HepG2 (cell line): ENCODE results near the gene ZNF548. TPM values are rescaled to one million over a fixed set of nuclear protein-coding genes. Genes with fewer than 3 reads are reported as not detected.

Experiments
- CBX2 ChIP-seq, 2 experiments: fragments of 200-600 bp in 1 of 2; sonication (generic); formaldehyde crosslinking in 1 of 2; IDR thresholded peaks; 2 replicates each; pipeline versions ENCODE4 v1.7.0 to v1.8.1; 2018 to 2022; ENCODE audit warnings: low read depth in 2 of 2, low read length in 1 of 2, mild to moderate bottlenecking in 1 of 2, missing genetic modification reagents in 1 of 2
- KAT2B ChIP-seq: fragments of 150-350 bp; IDR thresholded peaks from 2 replicates; pipeline ENCODE4 v1.6.1; 2014; ENCODE audit warnings: low read depth, low read length, borderline replicate concordance
- SNAPC2 ChIP-seq: sonication (generic); formaldehyde crosslinking; IDR thresholded peaks from 2 replicates; pipeline ENCODE4 v1.8.1; 2022; ENCODE audit warnings: mild to moderate bottlenecking, missing genetic modification reagents
- TCF7L2 ChIP-seq: IDR thresholded peaks from 2 replicates; pipeline ENCODE4 v1.6.1; 2011; ENCODE audit warnings: mild to moderate bottlenecking, low read depth, low read length, moderate library complexity
- ZFP82 ChIP-seq: sonication (generic); formaldehyde crosslinking; IDR thresholded peaks from 2 replicates; pipeline ENCODE4 v1.5.1; 2020; ENCODE audit warnings: mild to moderate bottlenecking, missing genetic modification reagents, borderline replicate concordance
- ZNF432 ChIP-seq: sonication (generic); formaldehyde crosslinking; IDR thresholded peaks from 2 replicates; pipeline ENCODE4 v1.5.0; 2020; ENCODE audit warnings: missing genetic modification reagents, mild to moderate bottlenecking, borderline replicate concordance
- ZNF674 ChIP-seq: sonication (generic); formaldehyde crosslinking; IDR thresholded peaks from 2 replicates; pipeline ENCODE4 v1.5.0; 2020; ENCODE audit warnings: low read depth, mild to moderate bottlenecking, missing genetic modification reagents
- ZSCAN20 ChIP-seq: sonication (generic); formaldehyde crosslinking; IDR thresholded peaks from 2 replicates; pipeline ENCODE4 v1.4.0; 2020; ENCODE audit warnings: missing genetic modification reagents, mild to moderate bottlenecking, borderline replicate concordance
- polyA plus RNA-seq, 8 experiments: library from polyadenylated mRNA; depleted of rRNA in 3 of 8; stranded (reverse) in 7 of 8; unstranded in 1 of 8; fragments of >200 nt; fragmentation: Illumina TruSeq in 4 of 8; extraction: Trizol in 4 of 8; gene quantifications; 2 replicates each; pipeline versions ENCODE4 v1.2.1 to v1.2.3, GENCODE V29; 2011 to 2016; ENCODE audit warnings: low read depth in 4 of 8, missing spikeins in 1 of 8, mixed read lengths in 1 of 8; ENCODE audit not compliant: insufficient read depth in 1 of 8
- total RNA-seq, 5 experiments: library from RNA; depleted of rRNA; stranded (reverse); fragments of >200 nt; fragmentation: Illumina TruSeq; extraction: Trizol; gene quantifications; 2 replicates each; pipeline ENCODE4 v1.2.3, GENCODE V29; 2016; ENCODE audit warnings: low read depth in 1 of 5
- TF ChIP-seq, protein P1 (sequence below): sonication (generic); formaldehyde crosslinking; IDR thresholded peaks from 2 replicates; pipeline ENCODE4 v1.5.0; 2020; ENCODE audit warnings: mild to moderate bottlenecking, missing genetic modification reagents, borderline replicate concordance
- TF ChIP-seq, protein P2 (sequence below): IDR thresholded peaks from 2 replicates; pipeline ENCODE4 v1.6.1; 2016; ENCODE audit warnings: low read depth, borderline replicate concordance
- TF ChIP-seq, protein P3 (sequence below): sonication (generic); formaldehyde crosslinking; IDR thresholded peaks from 2 replicates; pipeline ENCODE4 v1.5.0; 2020; ENCODE audit warnings: mild to moderate bottlenecking, missing genetic modification reagents
- TF ChIP-seq, protein P4 (sequence below): sonication (generic); formaldehyde crosslinking; IDR thresholded peaks from 2 replicates; pipeline ENCODE4 v1.4.0; 2020; ENCODE audit warnings: missing genetic modification reagents
- TF ChIP-seq, protein P5 (sequence below): sonication (generic); formaldehyde crosslinking; IDR thresholded peaks from 2 replicates; pipeline ENCODE4 v1.4.0; 2020; ENCODE audit warnings: missing genetic modification reagents
- TF ChIP-seq, protein P6 (sequence below): sonication (generic); formaldehyde crosslinking; IDR thresholded peaks from 2 replicates; pipeline ENCODE4 v1.8.1; 2023; ENCODE audit warnings: mild to moderate bottlenecking, inconsistent platforms, moderate library complexity, missing genetic modification reagents, borderline replicate concordance

Gene ZNF548
- total and polyA plus RNA-seq, 2 of the 13 experiments (the other 11 are each of a cell fraction or from before 2014, with no cell fraction given), result 19.6 to 24.9 TPM

DNA sequence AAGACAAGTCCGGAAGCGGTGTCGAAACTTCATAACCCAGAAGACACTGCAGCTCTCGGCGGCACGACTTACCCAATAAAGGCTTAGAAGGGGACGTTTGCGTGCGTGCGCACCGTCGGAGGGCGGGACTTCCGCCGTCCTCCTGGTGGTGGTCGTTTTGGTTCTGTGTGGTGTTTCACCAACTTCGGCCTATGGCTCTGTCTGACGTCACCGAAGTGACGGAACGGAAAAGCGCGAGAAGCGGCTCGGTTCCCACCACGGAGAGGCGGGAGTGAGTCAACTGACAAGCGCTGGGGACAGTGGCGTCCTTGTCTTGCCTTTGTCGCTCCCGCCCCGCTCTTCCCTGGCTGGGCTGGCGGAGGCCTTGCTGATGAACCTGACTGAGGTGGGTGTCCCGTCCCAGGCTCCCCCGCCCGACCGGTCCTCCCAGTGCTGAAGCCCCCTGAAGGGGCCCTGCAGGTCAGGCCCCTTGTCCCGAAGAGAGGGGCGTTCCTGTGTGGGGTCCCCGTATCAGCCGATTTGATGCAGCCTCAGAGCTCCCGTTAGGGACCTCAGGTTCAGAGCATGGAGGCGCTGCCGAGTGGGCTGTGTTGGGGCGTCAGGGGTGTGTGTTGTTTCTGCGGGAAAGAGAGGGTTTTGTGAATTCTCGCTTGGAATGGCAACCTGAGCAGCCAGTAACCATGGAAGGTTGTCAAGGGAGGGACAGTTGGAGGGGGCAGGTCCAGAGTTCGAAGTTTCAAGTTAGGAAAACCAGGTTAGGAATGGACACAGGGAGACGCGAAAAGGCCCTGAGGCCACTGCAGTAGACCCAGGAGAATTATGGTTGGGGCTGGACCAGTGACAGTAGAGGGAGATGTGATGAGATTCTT is at the start of gene ZNF548 (continued):
- TF ChIP-seq TCF7L2 (no peak), ZSCAN20 (no peak), ZFP82 (CRISPR knock-in tag) (no peak), ZNF432 (no peak), SNAPC2 (CRISPR knock-in tag) (0 out of 2 replicates have a peak, but pooled peaks have one; percentile 37), KAT2B (no peak), CBX2 (IDR thresholded peaks at IDR 0.05; ENCODE audit: low read depth, low read length) (no peak), CBX2 (CRISPR knock-in tag; IDR thresholded peaks at IDR 0.05; ENCODE audit: low read depth) (no peak), ZNF674 (CRISPR knock-in tag) (no peak)
- TF ChIP-seq, protein P1, sequence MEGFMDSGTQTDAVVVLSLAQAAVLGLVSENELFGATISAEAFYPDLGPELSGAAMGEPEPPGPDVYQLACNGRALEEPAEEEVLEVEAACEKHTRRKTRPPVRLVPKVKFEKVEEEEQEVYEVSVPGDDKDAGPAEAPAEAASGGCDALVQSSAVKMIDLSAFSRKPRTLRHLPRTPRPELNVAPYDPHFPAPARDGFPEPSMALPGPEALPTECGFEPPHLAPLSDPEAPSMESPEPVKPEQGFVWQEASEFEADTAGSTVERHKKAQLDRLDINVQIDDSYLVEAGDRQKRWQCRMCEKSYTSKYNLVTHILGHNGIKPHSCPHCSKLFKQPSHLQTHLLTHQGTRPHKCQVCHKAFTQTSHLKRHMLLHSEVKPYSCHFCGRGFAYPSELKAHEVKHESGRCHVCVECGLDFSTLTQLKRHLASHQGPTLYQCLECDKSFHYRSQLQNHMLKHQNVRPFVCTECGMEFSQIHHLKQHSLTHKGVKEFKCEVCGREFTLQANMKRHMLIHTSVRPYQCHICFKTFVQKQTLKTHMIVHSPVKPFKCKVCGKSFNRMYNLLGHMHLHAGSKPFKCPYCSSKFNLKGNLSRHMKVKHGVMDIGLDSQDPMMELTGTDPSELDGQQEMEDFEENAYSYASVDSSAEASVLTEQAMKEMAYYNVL (CRISPR knock-in tag), result no peak
- TF ChIP-seq, protein P2, sequence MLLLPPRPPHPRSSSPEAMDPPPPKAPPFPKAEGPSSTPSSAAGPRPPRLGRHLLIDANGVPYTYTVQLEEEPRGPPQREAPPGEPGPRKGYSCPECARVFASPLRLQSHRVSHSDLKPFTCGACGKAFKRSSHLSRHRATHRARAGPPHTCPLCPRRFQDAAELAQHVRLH (CRISPR knock-in tag), result peak; percentile 59; the same call in 1 of the 2 replicates
- TF ChIP-seq, protein P3, sequence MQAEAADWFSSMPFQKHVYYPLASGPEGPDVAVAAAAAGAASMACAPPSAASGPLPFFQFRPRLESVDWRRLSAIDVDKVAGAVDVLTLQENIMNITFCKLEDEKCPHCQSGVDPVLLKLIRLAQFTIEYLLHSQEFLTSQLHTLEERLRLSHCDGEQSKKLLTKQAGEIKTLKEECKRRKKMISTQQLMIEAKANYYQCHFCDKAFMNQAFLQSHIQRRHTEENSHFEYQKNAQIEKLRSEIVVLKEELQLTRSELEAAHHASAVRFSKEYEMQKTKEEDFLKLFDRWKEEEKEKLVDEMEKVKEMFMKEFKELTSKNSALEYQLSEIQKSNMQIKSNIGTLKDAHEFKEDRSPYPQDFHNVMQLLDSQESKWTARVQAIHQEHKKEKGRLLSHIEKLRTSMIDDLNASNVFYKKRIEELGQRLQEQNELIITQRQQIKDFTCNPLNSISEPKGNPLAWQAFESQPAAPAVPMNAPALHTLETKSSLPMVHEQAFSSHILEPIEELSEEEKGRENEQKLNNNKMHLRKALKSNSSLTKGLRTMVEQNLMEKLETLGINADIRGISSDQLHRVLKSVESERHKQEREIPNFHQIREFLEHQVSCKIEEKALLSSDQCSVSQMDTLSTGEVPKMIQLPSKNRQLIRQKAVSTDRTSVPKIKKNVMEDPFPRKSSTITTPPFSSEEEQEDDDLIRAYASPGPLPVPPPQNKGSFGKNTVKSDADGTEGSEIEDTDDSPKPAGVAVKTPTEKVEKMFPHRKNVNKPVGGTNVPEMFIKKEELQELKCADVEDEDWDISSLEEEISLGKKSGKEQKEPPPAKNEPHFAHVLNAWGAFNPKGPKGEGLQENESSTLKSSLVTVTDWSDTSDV (CRISPR knock-in tag), result no peak
- TF ChIP-seq, protein P4, sequence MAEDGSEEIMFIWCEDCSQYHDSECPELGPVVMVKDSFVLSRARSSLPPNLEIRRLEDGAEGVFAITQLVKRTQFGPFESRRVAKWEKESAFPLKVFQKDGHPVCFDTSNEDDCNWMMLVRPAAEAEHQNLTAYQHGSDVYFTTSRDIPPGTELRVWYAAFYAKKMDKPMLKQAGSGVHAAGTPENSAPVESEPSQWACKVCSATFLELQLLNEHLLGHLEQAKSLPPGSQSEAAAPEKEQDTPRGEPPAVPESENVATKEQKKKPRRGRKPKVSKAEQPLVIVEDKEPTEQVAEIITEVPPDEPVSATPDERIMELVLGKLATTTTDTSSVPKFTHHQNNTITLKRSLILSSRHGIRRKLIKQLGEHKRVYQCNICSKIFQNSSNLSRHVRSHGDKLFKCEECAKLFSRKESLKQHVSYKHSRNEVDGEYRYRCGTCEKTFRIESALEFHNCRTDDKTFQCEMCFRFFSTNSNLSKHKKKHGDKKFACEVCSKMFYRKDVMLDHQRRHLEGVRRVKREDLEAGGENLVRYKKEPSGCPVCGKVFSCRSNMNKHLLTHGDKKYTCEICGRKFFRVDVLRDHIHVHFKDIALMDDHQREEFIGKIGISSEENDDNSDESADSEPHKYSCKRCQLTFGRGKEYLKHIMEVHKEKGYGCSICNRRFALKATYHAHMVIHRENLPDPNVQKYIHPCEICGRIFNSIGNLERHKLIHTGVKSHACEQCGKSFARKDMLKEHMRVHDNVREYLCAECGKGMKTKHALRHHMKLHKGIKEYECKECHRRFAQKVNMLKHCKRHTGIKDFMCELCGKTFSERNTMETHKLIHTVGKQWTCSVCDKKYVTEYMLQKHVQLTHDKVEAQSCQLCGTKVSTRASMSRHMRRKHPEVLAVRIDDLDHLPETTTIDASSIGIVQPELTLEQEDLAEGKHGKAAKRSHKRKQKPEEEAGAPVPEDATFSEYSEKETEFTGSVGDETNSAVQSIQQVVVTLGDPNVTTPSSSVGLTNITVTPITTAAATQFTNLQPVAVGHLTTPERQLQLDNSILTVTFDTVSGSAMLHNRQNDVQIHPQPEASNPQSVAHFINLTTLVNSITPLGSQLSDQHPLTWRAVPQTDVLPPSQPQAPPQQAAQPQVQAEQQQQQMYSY, result peak; percentile 87
- TF ChIP-seq, protein P5, sequence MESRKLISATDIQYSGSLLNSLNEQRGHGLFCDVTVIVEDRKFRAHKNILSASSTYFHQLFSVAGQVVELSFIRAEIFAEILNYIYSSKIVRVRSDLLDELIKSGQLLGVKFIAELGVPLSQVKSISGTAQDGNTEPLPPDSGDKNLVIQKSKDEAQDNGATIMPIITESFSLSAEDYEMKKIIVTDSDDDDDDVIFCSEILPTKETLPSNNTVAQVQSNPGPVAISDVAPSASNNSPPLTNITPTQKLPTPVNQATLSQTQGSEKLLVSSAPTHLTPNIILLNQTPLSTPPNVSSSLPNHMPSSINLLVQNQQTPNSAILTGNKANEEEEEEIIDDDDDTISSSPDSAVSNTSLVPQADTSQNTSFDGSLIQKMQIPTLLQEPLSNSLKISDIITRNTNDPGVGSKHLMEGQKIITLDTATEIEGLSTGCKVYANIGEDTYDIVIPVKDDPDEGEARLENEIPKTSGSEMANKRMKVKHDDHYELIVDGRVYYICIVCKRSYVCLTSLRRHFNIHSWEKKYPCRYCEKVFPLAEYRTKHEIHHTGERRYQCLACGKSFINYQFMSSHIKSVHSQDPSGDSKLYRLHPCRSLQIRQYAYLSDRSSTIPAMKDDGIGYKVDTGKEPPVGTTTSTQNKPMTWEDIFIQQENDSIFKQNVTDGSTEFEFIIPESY, result 0 out of 2 replicates have a peak, but pooled peaks have one; percentile 35
- TF ChIP-seq, protein P6, sequence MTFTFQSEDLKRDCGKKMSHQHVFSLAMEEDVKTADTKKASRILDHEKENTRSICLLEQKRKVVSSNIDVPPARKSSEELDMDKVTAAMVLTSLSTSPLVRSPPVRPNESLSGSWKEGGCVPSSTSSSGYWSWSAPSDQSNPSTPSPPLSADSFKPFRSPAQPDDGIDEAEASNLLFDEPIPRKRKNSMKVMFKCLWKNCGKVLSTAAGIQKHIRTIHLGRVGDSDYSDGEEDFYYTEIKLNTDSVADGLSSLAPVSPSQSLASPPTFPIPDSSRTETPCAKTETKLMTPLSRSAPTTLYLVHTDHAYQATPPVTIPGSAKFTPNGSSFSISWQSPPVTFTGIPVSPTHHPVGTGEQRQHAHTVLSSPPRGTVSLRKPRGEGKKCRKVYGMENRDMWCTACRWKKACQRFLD (CRISPR knock-in tag), result no peak
